NCI-H2227 (cell line): ENCODE measurements around the gene KCNA2.

Experiments used
- DNase-seq: peaks from one replicate; lab custom pipeline; 2025; ENCODE audit not compliant: unreplicated experiment; lab: John Stamatoyannopoulos, UW

KCNA2 gene

GRCh38 chr1:110630839-110631663, 24.9 kb upstream of the KCNA2 start:
- peak; percentile 88 for DNase-seq

GRCh38 chr1:110628323-110629105, 22.4 kb upstream of the KCNA2 start:
- no peak for DNase-seq

- DNase-seq, result no peak
These were observed 21.6 kb upstream of the KCNA2 start for GRCh38 chr1:110627764-110628163.

- no peak for DNase-seq
These were observed 20.7 kb upstream of the KCNA2 start for GRCh38 chr1:110626889-110627288.

- no peak for DNase-seq
These were observed 14.5 kb upstream of the KCNA2 start for GRCh38 chr1:110620686-110621085.

GRCh38 chr1:110620250-110620615, 14.1 kb upstream of the KCNA2 start:
- no peak for DNase-seq

GRCh38 chr1:110619412-110620249, 13.5 kb upstream of the KCNA2 start:
- peak; percentile 95 for DNase-seq

GRCh38 chr1:110618668-110619067, 12.5 kb upstream of the KCNA2 start:
- no peak for DNase-seq

GRCh38 chr1:110617589-110617988, 11.4 kb upstream of the KCNA2 start:
- DNase-seq, result no peak

- no peak for DNase-seq
These were observed 11.0 kb upstream of the KCNA2 start for GRCh38 chr1:110617116-110617515.

- DNase-seq, result peak; percentile 21
These were observed 10.4 kb upstream of the KCNA2 start for GRCh38 chr1:110616587-110616986.

GRCh38 chr1:110615548-110616130, 9.5 kb upstream of the KCNA2 start:
- peak; percentile 85 for DNase-seq

- no peak for DNase-seq
These were observed 6.0 kb upstream of the KCNA2 start for GRCh38 chr1:110612060-110612745.

GRCh38 chr1:110610696-110611286, 4.6 kb upstream of the KCNA2 start:
- no peak for DNase-seq

GRCh38 chr1:110610084-110610483, 3.9 kb upstream of the KCNA2 start:
- no peak for DNase-seq

GRCh38 chr1:110608247-110608646, 2.1 kb upstream of the KCNA2 start:
- no peak for DNase-seq

GRCh38 chr1:110607536-110608230, 1.5 kb upstream of the KCNA2 start:
- DNase-seq, result no peak

GRCh38 chr1:110606657-110607535, 738 bp upstream of the KCNA2 start:
- peak; percentile 47 for DNase-seq
